Osteocyte (in vitro differentiated cells): ENCODE results near the gene ZSWIM4. TPM values are rescaled to one million over a fixed set of nuclear protein-coding genes. Genes with fewer than 3 reads are reported as not detected.

Source experiments
- DNase-seq: peaks from one replicate; pipeline ENCODE4 v3.0.0; 2021; ENCODE audit warnings: mixed read lengths; ENCODE audit not compliant: unreplicated experiment; ENCODE audit errors: extremely low spot score
- H3K27ac Mint-ChIP-seq: one replicate; pipeline ENCODE4 v1.8.0; 2021; ENCODE audit warnings: mild to moderate bottlenecking, mixed read lengths; ENCODE audit not compliant: unreplicated experiment
- H3K27me3 Mint-ChIP-seq: one replicate; pipeline ENCODE4 v1.8.0; 2021; ENCODE audit warnings: mixed read lengths; ENCODE audit not compliant: unreplicated experiment
- H3K36me3 Mint-ChIP-seq: one replicate; pipeline ENCODE4 v1.8.0; 2021; ENCODE audit warnings: mixed read lengths; ENCODE audit not compliant: unreplicated experiment
- H3K4me1 Mint-ChIP-seq: one replicate; pipeline ENCODE4 v1.8.0; 2021; ENCODE audit warnings: mixed read lengths; ENCODE audit not compliant: unreplicated experiment
- H3K4me3 Mint-ChIP-seq: one replicate; pipeline ENCODE4 v1.8.0; 2021; ENCODE audit warnings: mild to moderate bottlenecking, moderate library complexity, mixed read lengths; ENCODE audit not compliant: unreplicated experiment
- H3K9me3 Mint-ChIP-seq: one replicate; pipeline ENCODE4 v1.8.0; 2021; ENCODE audit warnings: mixed read lengths; ENCODE audit not compliant: unreplicated experiment
- CTCF ChIP-seq: fragments of 200-600 bp; sonication (generic); IDR thresholded peaks from 2 replicates; pipeline ENCODE4 v1.5.0; 2021; ENCODE audit warnings: antibody characterized with exemption, mild to moderate bottlenecking, moderate library complexity
- total RNA-seq: library from RNA; stranded (reverse); gene quantifications from 2 replicates; pipeline ENCODE4 v1.2.1, GENCODE V29; 2021

Gene ZSWIM4
- total RNA-seq, 1 donor from 2014 or later = 15.1 TPM

GRCh38 chr19:13806728-13807127, 11.5 kb downstream of the ZSWIM4 start:
- Mint-ChIP-seq H3K27me3 (no peaks in the 10 kb centered on the region), H3K4me1 (no peaks in the 10 kb centered on the region), H3K4me3 (no peak overlapping the region), H3K27ac (no peak overlapping the region), H3K9me3 (no peaks in the 10 kb centered on the region), H3K36me3 (peaks cover 9% of the 10 kb centered on the region)
- no peak for DNase-seq
- TF ChIP-seq CTCF = no peak

GRCh38 chr19:13807421-13808021, 12.3 kb downstream of the ZSWIM4 start:
- no peaks in the 10 kb centered on the region for H3K9me3 Mint-ChIP-seq
- no peak for DNase-seq
- no peaks in the 10 kb centered on the region for H3K27me3 Mint-ChIP-seq
- H3K36me3 Mint-ChIP-seq = peaks cover 9% of the 10 kb centered on the region
- no peaks in the 10 kb centered on the region for H3K4me1 Mint-ChIP-seq
- H3K27ac Mint-ChIP-seq = no peak overlapping the region
- no peak overlapping the region for H3K4me3 Mint-ChIP-seq
- TF ChIP-seq CTCF = no peak

- no peaks in the 10 kb centered on the region for H3K27me3 Mint-ChIP-seq
- H3K27ac Mint-ChIP-seq = no peak overlapping the region
- H3K36me3 Mint-ChIP-seq = peaks cover 13% of the 10 kb centered on the region
- DNase-seq = no peak
- no peaks in the 10 kb centered on the region for H3K9me3 Mint-ChIP-seq
- no peak for TF ChIP-seq CTCF
- H3K4me1 Mint-ChIP-seq = no peaks in the 10 kb centered on the region
- H3K4me3 Mint-ChIP-seq = no peak overlapping the region
Observed at GRCh38 chr19:13808856-13809255, 13.6 kb downstream of the ZSWIM4 start.

GRCh38 chr19:13812544-13812943, 17.3 kb downstream of the ZSWIM4 start:
- Mint-ChIP-seq H3K4me1 (no peaks in the 10 kb centered on the region), H3K27me3 (no peaks in the 10 kb centered on the region), H3K27ac (no peak overlapping the region), H3K36me3 (peaks cover 15% of the 10 kb centered on the region), H3K4me3 (no peak overlapping the region), H3K9me3 (no peaks in the 10 kb centered on the region)
- no peak for DNase-seq
- no peak for TF ChIP-seq CTCF

- TF ChIP-seq CTCF = no peak
- peaks cover 15% of the 10 kb centered on the region for H3K36me3 Mint-ChIP-seq
- no peak overlapping the region for H3K27ac Mint-ChIP-seq
- H3K4me3 Mint-ChIP-seq = no peak overlapping the region
- H3K4me1 Mint-ChIP-seq = no peaks in the 10 kb centered on the region
- no peaks in the 10 kb centered on the region for H3K9me3 Mint-ChIP-seq
- DNase-seq = no peak
- no peaks in the 10 kb centered on the region for H3K27me3 Mint-ChIP-seq
Observed at GRCh38 chr19:13813147-13813546, 17.9 kb downstream of the ZSWIM4 start.
